HG02938 (cell line): Measurements from ENCODE around the gene PCDHA8.
"Not testable (repeated sequence)": the region's sequence is repeated elsewhere in the genome, so short reads cannot be mapped to it uniquely, and the experiment has no call there.

Experiments used
- ATAC-seq: cut with Tn5 transposase; IDR thresholded peaks from one replicate; pipeline ENCODE4 v1.9.1; 2021; ENCODE audit warnings: mild to moderate bottlenecking, moderate library complexity; ENCODE audit not compliant: unreplicated experiment

The PCDHA8 gene

DNA sequence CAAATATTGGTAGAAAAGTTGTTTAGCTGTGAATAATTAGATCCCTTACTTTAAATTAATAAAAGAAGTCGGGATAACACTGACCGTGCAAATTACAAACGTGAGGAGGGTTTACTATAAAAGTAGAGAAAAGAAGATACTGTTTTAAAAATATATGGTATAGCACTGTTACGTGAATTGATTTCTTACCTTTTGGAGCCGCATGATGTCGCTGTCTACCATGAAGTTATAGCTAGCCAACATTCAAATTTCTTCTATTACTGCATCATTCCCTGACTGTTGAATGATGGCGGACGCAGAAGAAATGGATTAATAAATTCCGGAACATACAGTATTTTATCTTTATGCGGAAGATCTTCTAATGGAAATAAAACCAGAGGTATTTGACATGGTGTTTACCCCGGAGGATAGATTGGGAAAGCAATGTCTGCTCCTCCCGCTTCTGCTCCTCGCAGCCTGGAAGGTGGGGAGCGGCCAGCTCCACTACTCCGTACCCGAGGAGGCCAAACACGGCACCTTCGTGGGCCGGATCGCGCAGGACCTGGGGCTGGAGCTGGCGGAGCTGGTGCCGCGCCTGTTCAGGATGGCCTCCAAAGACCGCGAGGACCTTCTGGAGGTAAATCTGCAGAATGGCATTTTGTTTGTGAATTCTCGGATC, 13.2 kb upstream of the PCDHA8 start, which contains the start of gene PCDHA6:
PCDHA6 (plus strand) TSS at position 257 of the 658 bp plus-strand sequence; CDS start at position 389, 132 bp downstream.
- ATAC-seq = no peak

DNA sequence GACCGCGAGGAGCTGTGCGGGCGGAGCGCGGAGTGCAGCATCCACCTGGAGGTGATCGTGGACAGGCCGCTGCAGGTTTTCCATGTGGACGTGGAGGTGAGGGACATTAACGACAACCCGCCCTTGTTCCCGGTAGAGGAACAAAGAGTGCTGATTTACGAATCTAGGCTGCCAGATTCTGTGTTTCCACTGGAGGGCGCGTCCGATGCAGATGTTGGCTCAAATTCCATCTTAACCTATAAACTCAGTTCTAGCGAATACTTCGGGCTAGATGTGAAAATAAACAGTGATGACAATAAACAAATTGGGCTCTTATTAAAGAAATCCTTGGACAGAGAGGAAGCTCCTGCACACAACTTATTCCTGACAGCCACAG, 12.6 kb upstream of the PCDHA8 start:
- ATAC-seq = no peak

DNA sequence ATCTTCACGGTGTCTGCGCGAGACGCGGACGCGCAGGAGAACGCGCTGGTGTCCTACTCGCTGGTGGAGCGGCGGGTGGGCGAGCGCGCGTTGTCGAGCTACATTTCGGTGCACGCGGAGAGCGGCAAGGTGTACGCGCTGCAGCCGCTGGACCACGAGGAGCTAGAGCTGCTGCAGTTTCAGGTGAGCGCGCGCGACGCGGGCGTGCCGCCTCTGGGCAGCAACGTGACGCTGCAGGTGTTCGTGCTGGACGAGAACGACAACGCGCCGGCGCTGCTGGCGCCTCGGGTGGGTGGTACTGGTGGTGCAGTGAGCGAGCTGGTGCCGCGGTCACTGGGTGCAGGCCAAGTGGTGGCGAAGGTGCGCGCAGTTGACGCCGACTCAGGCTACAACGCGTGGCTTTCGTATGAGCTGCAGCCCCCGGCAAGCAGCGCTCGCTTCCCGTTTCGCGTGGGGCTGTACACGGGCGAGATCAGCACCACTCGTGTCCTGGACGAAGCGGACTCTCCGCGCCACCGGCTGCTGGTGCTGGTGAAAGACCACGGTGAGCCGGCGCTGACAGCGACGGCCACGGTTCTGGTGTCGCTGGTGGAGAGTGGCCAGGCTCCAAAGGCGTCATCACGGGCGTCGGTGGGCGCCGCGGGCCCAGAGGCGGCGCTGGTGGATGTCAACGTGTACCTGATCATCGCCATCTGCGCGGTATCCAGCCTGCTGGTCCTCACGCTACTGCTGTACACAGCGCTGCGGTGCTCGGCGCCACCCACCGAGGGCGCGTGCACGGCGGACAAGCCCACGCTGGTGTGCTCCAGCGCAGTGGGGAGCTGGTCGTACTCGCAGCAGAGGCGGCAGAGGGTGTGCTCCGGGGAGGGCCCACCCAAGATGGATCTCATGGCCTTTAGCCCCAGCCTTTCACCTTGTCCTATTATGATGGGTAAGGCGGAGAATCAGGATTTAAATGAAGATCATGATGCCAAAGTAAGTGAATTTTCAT, 11.2 kb upstream of the PCDHA8 start:
- not testable (repeated sequence) for ATAC-seq

DNA sequence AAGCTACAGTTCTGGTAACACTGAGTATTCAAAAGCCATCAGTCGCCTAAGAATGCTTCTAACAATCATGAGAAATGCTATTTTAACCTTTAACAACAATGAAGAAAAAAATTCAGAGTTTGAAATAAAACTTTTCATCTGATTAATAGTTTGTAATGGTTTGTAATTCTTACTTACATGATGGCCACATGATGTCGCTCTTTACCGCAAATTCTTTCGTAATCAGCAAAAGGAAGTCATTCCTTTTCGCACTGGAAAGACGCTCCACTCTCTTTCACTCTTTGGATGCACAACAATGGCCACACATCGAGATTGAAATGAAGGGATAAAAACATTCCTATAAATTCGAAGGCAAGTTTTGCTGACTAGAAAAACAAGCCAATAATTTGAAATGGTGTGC, 7.0 kb upstream of the PCDHA8 start, which contains the start of gene PCDHA7:
PCDHA7 (plus strand) TSS at position 277 of the 400 bp plus-strand sequence; CDS start at position 392, 115 bp downstream.
- ATAC-seq = no peak

DNA sequence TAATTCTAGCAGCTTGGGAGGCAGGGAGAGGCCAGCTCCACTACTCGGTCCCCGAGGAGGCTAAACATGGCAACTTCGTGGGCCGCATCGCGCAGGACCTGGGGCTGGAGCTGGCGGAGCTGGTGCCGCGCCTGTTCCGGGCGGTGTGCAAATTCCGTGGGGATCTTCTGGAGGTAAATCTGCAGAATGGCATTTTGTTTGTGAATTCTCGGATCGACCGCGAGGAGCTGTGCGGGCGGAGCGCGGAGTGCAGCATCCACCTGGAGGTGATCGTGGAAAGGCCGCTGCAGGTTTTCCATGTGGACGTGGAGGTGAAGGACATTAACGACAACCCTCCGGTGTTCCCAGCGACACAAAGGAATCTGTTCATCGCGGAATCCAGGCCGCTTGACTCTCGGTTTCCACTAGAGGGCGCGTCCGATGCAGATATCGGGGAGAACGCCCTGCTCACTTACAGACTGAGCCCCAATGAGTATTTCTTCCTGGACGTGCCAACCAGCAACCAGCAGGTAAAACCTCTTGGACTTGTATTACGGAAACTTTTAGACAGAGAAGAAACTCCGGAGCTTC, 6.5 kb upstream of the PCDHA8 start:
- ATAC-seq = not testable (repeated sequence)

DNA sequence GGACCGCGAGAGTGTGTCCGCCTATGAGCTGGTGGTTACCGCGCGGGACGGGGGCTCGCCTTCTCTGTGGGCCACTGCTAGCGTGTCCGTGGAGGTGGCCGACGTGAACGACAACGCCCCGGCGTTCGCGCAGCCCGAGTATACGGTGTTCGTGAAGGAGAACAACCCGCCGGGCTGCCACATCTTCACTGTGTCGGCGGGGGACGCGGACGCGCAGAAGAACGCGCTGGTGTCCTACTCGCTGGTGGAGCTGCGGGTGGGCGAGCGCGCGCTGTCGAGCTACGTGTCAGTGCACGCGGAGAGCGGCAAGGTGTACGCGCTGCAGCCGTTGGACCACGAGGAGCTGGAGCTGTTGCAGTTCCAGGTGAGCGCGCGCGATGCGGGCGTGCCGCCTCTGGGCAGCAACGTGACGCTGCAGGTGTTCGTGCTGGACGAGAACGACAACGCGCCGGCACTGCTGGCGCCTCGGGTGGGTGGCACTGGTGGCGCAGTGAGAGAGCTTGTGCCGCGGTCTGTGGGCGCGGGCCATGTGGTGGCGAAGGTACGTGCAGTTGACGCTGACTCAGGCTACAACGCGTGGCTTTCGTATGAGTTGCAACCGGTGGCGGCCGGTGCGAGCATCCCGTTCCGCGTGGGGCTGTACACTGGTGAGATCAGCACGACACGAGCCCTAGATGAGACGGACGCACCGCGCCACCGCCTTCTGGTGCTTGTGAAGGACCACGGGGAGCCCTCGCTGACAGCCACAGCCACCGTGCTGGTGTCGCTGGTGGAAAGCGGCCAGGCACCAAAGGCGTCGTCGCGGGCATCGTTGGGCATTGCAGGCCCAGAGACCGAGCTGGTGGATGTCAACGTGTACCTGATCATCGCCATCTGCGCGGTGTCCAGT, 5.1 kb upstream of the PCDHA8 start:
- ATAC-seq = no peak

DNA sequence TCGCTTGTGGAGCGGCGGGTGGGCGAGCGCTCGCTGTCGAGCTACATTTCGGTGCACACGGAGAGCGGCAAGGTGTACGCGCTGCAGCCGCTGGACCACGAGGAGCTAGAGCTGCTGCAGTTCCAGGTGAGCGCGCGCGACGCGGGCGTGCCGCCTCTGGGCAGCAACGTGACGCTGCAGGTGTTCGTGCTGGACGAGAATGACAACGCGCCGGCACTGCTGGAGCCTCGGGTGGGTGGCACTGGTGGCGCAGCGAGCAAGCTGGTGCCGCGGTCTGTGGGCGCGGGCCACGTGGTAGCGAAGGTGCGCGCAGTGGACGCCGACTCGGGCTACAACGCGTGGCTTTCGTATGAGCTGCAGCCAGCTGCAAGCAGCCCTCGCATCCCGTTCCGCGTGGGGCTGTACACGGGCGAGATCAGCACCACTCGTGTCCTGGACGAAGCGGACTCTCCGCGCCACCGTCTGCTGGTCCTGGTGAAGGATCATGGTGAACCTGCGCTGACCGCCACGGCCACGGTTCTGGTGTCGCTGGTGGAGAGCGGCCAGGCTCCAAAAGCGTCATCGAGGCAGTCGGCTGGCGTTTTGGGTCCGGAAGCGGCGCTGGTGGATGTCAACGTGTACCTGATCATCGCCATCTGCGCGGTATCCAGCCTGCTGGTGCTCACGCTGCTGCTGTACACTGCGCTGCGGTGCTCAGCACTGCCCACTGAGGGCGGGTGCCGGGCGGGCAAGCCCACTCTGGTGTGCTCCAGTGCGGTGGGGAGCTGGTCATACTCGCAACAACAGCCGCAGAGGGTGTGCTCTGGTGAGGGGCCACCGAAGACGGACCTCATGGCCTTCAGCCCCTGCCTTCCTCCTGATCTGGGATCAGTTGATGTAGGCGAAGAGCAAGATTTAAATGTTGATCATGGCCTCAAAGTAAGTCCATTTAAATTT, 2.1 kb downstream of the PCDHA8 start:
- no peak for ATAC-seq

DNA sequence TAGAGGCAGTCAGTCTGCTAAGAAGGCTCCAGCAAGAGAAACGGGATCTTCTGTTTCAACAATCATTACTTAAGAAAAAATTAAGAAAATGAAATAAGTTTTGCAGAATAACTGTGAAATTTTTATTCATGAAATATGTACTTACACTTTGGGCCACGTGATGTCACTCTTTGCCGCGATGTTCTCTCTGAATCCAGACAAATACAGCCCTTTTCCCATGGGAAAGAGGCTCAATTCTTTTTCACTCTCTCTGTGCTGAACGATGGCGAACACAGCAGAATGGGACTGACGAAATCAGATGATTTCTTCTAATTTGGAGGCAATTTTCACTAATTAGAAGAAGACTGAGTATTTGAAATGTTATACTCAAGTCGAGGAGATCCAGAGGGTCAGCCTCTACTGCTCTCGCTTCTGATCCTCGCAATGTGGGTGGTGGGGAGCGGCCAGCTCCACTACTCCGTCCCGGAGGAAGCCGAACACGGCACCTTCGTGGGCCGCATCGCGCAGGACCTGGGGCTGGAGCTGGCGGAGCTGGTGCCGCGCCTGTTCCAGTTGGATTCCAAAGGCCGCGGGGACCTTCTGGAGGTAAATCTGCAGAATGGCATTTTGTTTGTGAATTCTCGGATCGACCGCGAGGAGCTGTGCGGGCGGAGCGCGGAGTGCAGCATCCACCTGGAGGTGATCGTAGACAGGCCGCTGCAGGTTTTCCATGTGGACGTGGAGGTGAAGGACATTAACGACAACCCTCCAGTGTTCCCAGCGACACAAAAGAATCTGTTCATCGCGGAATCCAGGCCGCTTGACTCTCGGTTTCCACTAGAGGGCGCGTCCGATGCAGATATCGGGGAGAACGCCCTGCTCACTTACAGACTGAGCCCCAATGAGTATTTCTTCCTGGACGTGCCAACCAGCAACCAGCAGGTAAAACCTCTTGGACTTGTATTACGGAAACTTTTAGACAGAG, 7.4 kb downstream of the PCDHA8 start, which contains the start of gene PCDHA9:
PCDHA9 (plus strand) TSS at position 244 of the 964 bp plus-strand sequence; CDS start at position 358, 114 bp downstream.
- not testable (repeated sequence) for ATAC-seq

DNA sequence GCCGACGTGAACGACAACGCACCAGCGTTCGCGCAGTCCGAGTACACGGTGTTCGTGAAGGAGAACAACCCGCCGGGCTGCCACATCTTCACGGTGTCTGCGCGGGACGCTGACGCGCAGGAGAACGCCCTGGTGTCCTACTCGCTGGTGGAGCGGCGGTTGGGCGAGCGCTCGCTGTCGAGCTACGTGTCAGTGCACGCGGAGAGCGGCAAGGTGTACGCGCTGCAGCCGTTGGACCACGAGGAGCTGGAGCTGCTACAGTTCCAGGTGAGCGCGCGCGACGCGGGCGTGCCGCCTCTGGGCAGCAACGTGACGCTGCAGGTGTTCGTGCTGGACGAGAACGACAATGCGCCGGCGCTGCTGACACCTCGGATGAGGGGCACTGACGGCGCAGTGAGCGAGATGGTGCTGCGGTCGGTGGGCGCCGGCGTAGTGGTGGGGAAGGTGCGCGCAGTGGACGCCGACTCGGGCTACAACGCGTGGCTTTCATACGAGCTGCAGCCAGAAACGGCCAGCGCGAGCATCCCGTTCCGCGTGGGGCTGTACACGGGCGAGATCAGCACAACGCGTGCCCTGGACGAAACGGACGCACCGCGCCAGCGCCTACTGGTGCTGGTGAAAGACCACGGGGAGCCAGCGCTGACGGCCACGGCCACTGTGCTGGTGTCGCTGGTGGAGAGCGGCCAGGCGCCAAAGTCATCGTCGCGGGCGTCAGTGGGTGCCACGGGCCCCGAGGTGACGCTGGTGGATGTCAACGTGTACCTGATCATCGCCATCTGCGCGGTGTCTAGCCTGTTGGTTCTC, 9.0 kb downstream of the PCDHA8 start:
- not testable (repeated sequence) for ATAC-seq

DNA sequence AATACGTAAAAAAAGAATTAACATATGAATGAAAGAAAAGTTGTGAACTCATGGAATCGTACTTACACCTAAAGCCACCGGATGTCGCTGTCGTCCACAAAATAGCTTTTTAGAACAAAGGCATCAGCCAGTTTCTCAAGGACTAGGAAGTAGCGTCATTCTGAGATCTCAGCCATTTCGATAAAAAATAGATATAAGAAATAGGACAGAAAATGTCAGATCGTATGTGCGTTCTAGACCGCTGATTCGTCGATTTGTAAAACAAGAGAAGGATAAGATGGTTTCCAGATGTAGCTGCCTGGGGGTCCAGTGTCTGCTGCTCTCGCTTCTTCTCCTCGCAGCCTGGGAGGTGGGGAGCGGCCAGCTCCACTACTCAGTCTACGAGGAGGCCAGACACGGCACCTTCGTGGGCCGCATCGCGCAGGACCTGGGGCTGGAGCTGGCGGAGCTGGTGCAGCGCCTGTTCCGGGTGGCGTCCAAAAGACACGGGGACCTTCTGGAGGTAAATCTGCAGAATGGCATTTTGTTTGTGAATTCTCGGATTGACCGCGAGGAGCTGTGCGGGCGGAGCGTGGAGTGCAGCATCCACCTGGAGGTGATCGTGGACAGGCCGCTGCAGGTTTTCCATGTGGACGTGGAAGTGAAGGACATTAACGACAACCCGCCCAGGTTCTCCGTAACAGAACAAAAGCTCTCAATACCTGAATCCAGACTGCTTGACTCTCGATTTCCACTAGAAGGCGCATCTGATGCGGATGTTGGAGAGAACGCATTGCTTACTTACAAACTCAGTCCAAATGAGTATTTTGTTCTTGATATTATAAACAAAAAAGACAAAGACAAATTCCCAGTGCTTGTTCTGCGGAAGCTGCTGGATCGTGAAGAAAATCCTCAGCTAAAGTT, 15.0 kb downstream of the PCDHA8 start, which contains the start of gene PCDHA10:
PCDHA10 (plus strand) TSS at position 126 of the 903 bp plus-strand sequence; CDS start at position 278, 152 bp downstream.
- no peak for ATAC-seq

DNA sequence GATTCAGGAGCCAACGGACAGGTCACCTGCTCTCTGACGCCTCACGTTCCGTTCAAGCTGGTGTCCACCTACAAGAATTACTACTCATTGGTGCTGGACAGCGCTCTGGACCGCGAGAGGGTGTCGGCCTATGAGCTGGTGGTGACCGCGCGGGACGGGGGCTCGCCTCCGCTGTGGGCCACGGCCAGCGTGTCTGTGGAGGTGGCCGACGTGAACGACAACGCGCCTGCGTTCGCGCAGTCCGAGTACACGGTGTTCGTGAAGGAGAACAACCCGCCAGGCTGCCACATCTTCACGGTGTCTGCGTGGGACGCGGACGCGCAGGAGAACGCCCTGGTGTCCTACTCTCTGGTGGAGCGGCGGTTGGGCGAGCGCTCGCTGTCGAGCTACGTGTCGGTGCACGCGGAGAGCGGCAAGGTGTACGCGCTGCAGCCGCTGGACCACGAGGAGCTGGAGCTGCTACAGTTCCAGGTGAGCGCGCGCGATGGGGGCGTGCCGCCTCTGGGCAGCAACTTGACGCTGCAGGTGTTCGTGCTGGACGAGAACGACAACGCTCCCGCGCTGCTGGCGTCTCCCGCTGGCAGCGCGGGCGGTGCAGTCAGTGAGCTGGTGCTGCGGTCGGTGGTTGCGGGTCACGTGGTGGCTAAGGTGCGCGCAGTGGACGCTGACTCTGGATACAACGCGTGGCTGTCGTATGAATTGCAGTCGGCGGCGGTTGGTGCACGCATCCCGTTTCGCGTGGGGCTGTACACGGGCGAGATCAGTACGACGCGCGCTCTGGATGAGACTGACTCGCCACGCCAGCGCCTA, 16.4 kb downstream of the PCDHA8 start:
- no peak for ATAC-seq

DNA sequence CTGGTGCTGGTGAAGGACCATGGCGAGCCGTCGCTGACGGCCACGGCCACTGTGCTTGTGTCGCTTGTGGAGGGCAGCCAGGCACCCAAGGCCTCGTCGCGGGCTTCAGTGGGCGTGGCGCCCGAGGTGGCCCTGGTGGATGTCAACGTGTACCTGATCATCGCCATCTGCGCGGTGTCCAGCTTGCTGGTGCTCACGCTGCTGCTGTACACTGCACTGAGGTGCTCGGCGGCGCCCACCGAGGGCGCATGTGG, 16.9 kb downstream of the PCDHA8 start:
- ATAC-seq = no peak

DNA sequence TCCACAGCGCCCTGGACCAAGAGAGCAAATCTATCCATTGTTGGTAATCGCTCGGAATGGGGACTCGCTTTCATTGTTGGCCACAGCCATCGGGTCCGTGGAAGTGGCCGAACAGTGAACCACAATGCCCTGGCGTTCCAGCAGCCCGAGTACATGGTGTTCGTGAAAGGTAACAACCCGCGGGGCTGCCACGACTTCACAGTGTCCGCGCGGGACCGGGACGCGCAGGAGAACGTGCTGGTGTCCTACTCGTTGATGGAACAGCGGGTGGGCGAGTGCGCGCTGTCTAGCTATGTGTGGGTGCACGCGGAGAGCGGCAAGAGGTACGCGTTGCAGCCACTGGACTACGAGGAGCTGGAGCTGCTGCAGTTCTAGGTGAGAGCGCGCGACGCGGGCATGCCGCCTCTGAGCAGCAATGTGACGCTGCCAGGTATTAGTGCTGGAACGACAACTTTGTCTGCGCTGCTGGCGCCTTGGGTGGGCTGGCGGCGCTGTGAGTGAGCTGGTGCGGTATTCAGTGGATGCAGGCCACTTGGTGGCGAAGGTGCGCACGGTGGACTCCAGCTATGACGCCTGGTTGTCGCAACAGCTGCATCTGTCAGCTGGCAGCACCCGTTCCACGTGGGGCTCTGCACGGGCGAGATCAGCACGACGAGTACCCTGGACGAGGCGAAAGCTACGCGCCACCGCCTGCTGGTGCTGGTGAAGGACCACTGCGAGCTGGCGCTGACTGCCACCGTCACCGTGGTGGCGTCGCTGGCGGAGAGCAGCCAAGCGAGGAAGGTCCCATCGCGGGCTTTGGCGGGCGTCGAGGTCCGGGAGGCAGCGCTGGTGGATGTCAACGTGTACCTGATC, 21.7 kb downstream of the PCDHA8 start:
- ATAC-seq = no peak

DNA sequence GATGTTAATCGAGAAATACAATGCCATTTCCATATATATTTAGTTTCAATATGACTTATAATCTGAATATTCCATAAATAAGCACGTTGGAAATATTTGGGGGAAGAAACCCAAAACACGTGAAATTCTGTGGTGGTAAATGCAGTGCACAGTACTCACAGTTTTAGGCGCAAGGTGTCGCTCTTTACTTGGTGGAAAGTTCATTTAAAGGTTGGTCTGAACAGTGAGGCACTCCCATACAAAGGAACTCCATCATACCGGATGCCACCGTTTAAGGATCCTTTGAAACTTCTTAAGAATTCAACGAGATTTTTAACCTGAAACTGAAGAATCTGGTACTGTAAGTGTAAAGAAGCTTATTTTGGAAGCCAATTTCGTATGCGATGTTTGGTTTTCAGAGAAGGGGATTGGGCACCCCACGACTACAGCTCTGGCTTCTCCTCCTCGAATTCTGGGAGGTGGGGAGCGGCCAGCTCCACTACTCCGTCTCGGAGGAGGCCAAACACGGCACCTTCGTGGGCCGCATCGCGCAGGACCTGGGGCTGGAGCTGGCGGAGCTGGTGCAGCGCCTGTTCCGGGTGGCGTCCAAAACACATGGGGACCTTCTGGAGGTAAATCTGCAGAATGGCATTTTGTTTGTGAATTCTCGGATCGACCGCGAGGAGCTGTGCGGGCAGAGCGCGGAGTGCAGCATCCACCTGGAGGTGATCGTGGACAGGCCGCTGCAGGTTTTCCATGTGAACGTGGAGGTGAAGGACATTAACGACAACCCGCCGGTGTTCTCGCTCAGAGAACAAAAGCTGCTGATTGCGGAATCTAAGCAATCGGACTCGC, 28.0 kb downstream of the PCDHA8 start, which contains the start of gene PCDHA11:
PCDHA11 (plus strand) TSS at position 237 of the 834 bp plus-strand sequence; CDS start at position 384, 147 bp downstream.
- ATAC-seq = no peak
